GM23338 (cell line): ENCODE results near the gene SYCP2. TPM values are rescaled to one million over a fixed set of nuclear protein-coding genes. Genes with fewer than 3 reads are reported as not detected.

ENCODE experiments used
- ATAC-seq: fragments of 200-7000 bp; cut with Tn5 transposase; 3 replicates; pipeline ENCODE4 v1.9.1; 2020
- DNase-seq: peaks from one replicate; pipeline ENCODE4 v3.0.0-alpha.2; 2015; ENCODE audit warnings: low spot score
- H2AFZ ChIP-seq: fragments of 200-600 bp; sonication (generic); 2 replicates; pipeline ENCODE4 v1.8.0; 2016; ENCODE audit warnings: antibody characterized with exemption, mild to moderate bottlenecking, moderate library complexity
- H3F3A ChIP-seq: fragments of 200-600 bp; sonication (generic); replicated peaks from 2 replicates; pipeline ENCODE4 v1.8.0; 2017; ENCODE audit warnings: antibody characterized with exemption, mixed run types, low read depth
- H3K27ac ChIP-seq: fragments of 200-600 bp; sonication (generic); 2 replicates; pipeline ENCODE4 v1.6.1; 2016; ENCODE audit warnings: low read depth
- H3K27me3 ChIP-seq: fragments of 200-600 bp; sonication (generic); 2 replicates; pipeline ENCODE4 v1.8.0; 2016; ENCODE audit warnings: mild to moderate bottlenecking, mixed run types, moderate library complexity; ENCODE audit not compliant: insufficient read depth
- H3K36me3 ChIP-seq: fragments of 200-600 bp; sonication (generic); 2 replicates; pipeline ENCODE4 v1.8.0; 2016; ENCODE audit warnings: mild to moderate bottlenecking; ENCODE audit not compliant: insufficient read depth
- H3K4me1 ChIP-seq: fragments of 200-600 bp; sonication (generic); 2 replicates; pipeline ENCODE4 v1.8.0; 2016; ENCODE audit warnings: mild to moderate bottlenecking, moderate library complexity; ENCODE audit not compliant: insufficient read depth
- H3K4me2 ChIP-seq: fragments of 200-600 bp; sonication (generic); 2 replicates; pipeline ENCODE4 v1.7.1; 2017; ENCODE audit warnings: mixed run types
- H3K4me3 ChIP-seq: fragments of 200-600 bp; sonication (generic); 2 replicates; pipeline ENCODE4 v1.6.1; 2016; ENCODE audit warnings: mixed run types
- H3K79me2 ChIP-seq: fragments of 200-600 bp; sonication (generic); replicated peaks from 2 replicates; pipeline ENCODE4 v1.8.0; 2017; ENCODE audit warnings: mild to moderate bottlenecking; ENCODE audit not compliant: insufficient read depth
- H3K9me2 ChIP-seq: fragments of 200-600 bp; sonication (generic); 2 replicates; pipeline ENCODE4 v1.8.0; 2017; ENCODE audit not compliant: insufficient read depth
- H4K20me1 ChIP-seq: fragments of 200-600 bp; sonication (generic); replicated peaks from 2 replicates; pipeline ENCODE4 v1.8.0; 2017; ENCODE audit warnings: mild to moderate bottlenecking; ENCODE audit not compliant: insufficient read depth
- H3K27ac Mint-ChIP-seq: 2 replicates; pipeline ENCODE4 v1.8.0; 2020; ENCODE audit warnings: inconsistent platforms, mild to moderate bottlenecking, moderate library complexity, mixed read lengths
- H3K27me3 Mint-ChIP-seq: 3 replicates; pipeline ENCODE4 v1.8.0; 2022; ENCODE audit warnings: low read depth, mild to moderate bottlenecking, moderate library complexity, mixed read lengths, inconsistent platforms; ENCODE audit not compliant: insufficient read depth, poor library complexity
- H3K36me3 Mint-ChIP-seq: 3 replicates; pipeline ENCODE4 v1.8.0; 2021; ENCODE audit warnings: low read depth, mild to moderate bottlenecking, inconsistent platforms, moderate library complexity, mixed read lengths
- H3K4me1 Mint-ChIP-seq: 3 replicates; pipeline ENCODE4 v1.8.0; 2020; ENCODE audit warnings: mild to moderate bottlenecking, inconsistent platforms, mixed read lengths
- H3K4me3 Mint-ChIP-seq: 3 replicates; pipeline ENCODE4 v1.8.0; 2021; ENCODE audit warnings: moderate library complexity, mild to moderate bottlenecking, inconsistent platforms, mixed read lengths
- H3K9me3 Mint-ChIP-seq: 3 replicates; pipeline ENCODE4 v1.8.0; 2020; ENCODE audit warnings: moderate library complexity, mild to moderate bottlenecking, inconsistent platforms, mixed read lengths
- CREB1 ChIP-seq: fragments of 250-450 bp; sonication (Bioruptor Pico); IDR thresholded peaks from 2 replicates; pipeline ENCODE4 v1.5.0; 2020; ENCODE audit warnings: low read depth, mild to moderate bottlenecking, moderate library complexity
- EZH2phosphoT487 ChIP-seq: fragments of 200-600 bp; sonication (generic); IDR thresholded peaks from one replicate; pipeline ENCODE4 v1.8.1; 2018; ENCODE audit warnings: antibody characterized with exemption; ENCODE audit not compliant: unreplicated experiment
- JUNB ChIP-seq: IDR thresholded peaks from one replicate; pipeline ENCODE4 v1.6.1; 2016; ENCODE audit warnings: antibody characterized with exemption; ENCODE audit not compliant: unreplicated experiment
- NANOG ChIP-seq: IDR thresholded peaks from 2 replicates; pipeline ENCODE4 v1.6.1; 2016; ENCODE audit warnings: antibody characterized with exemption, borderline replicate concordance
- STAT1 ChIP-seq: IDR thresholded peaks from one replicate; pipeline ENCODE4 v1.6.1; 2016; ENCODE audit warnings: antibody characterized with exemption; ENCODE audit not compliant: unreplicated experiment
- ZNF114 ChIP-seq: fragments of 250-450 bp; sonication (Bioruptor Pico); IDR thresholded peaks from 2 replicates; pipeline ENCODE4 v1.5.0; 2020; ENCODE audit warnings: mild to moderate bottlenecking, moderate library complexity
- long read RNA-seq: library from polyadenylated mRNA; unstranded; transcript quantifications from one replicate; pipeline ENCODE4 v2.0.0, GENCODE V29; 2020; ENCODE audit not compliant: unreplicated experiment
- polyA plus RNA-seq: library from polyadenylated mRNA; unstranded; fragments of >200 nt; fragmentation: Nextera tagmentation; extraction: Ambion mirVana; gene quantifications from 2 replicates; pipeline ENCODE4 v1.2.1, GENCODE V29; 2016
- total RNA-seq: library from RNA; depleted of rRNA; stranded (reverse); fragments of >200 nt; shearing (Covaris generic); gene quantifications from 2 replicates; pipeline ENCODE4 v1.2.3, GENCODE V29; 2014; rRNA removed
- TF ChIP-seq, protein P1 (sequence below), 2 experiments: fragments of 200-600 bp in 1 of 2; sonication (generic) in 1 of 2; conservative IDR thresholded peaks; 2 replicates each; pipeline versions ENCODE4 v1.5.1 to v1.6.1; 2016 to 2017; ENCODE audit warnings: antibody characterized with exemption in 2 of 2, low read depth in 2 of 2, mild to moderate bottlenecking in 2 of 2, moderate library complexity in 1 of 2
- TF ChIP-seq, protein P2 (sequence below): IDR thresholded peaks from 2 replicates; pipeline ENCODE4 v1.6.1; 2016; ENCODE audit warnings: antibody characterized with exemption
- TF ChIP-seq, protein P3 (sequence below): IDR thresholded peaks from one replicate; pipeline ENCODE4 v1.6.1; 2018; ENCODE audit warnings: antibody characterized with exemption; ENCODE audit not compliant: unreplicated experiment

The SYCP2 gene, protein sequence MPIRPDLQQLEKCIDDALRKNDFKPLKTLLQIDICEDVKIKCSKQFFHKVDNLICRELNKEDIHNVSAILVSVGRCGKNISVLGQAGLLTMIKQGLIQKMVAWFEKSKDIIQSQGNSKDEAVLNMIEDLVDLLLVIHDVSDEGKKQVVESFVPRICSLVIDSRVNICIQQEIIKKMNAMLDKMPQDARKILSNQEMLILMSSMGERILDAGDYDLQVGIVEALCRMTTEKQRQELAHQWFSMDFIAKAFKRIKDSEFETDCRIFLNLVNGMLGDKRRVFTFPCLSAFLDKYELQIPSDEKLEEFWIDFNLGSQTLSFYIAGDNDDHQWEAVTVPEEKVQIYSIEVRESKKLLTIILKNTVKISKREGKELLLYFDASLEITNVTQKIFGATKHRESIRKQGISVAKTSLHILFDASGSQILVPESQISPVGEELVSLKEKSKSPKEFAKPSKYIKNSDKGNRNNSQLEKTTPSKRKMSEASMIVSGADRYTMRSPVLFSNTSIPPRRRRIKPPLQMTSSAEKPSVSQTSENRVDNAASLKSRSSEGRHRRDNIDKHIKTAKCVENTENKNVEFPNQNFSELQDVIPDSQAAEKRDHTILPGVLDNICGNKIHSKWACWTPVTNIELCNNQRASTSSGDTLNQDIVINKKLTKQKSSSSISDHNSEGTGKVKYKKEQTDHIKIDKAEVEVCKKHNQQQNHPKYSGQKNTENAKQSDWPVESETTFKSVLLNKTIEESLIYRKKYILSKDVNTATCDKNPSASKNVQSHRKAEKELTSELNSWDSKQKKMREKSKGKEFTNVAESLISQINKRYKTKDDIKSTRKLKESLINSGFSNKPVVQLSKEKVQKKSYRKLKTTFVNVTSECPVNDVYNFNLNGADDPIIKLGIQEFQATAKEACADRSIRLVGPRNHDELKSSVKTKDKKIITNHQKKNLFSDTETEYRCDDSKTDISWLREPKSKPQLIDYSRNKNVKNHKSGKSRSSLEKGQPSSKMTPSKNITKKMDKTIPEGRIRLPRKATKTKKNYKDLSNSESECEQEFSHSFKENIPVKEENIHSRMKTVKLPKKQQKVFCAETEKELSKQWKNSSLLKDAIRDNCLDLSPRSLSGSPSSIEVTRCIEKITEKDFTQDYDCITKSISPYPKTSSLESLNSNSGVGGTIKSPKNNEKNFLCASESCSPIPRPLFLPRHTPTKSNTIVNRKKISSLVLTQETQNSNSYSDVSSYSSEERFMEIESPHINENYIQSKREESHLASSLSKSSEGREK (N-terminal part only)
- total RNA-seq = 2.1 TPM in 2 replicates
- polyA plus RNA-seq = 0.14 and 0.50 TPM in 2 replicates
- long read RNA-seq = 0 reads

DNA sequence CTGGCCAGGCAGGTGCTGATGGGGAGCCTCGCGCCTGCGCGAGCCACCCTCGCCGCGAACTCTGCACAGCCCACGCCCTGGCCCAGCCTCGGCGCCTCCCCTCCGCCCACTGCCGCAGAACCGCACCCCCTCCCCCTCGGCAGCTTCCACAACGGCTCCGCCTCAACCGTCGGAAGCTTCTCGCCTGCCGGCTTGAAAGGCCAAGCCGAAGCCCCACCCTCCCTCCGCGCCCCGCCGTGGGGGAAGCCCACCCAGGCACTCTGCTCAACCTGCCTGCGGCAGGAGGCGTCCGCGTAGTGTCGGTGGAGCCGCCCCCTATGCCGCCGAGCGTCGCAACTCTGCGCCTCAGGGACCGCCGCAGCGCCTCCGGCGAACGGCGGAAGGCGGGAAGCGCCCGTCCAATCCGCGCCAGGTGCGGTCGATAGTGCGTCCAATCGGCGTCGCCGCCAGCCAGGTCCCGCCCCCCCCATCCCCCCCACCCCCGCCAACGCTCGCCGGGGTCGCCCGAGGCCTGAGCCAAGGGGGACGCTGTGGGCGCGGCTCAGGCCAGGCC lies at the start of gene SYCP2:
TSS of gene SYCP2 (minus strand) at position 342 of the 553 bp plus-strand sequence. CDS start 11,224 bp downstream, outside the sequence.
- TF ChIP-seq NANOG (no peak), STAT1 (no peak)
- TF ChIP-seq, protein P1, sequence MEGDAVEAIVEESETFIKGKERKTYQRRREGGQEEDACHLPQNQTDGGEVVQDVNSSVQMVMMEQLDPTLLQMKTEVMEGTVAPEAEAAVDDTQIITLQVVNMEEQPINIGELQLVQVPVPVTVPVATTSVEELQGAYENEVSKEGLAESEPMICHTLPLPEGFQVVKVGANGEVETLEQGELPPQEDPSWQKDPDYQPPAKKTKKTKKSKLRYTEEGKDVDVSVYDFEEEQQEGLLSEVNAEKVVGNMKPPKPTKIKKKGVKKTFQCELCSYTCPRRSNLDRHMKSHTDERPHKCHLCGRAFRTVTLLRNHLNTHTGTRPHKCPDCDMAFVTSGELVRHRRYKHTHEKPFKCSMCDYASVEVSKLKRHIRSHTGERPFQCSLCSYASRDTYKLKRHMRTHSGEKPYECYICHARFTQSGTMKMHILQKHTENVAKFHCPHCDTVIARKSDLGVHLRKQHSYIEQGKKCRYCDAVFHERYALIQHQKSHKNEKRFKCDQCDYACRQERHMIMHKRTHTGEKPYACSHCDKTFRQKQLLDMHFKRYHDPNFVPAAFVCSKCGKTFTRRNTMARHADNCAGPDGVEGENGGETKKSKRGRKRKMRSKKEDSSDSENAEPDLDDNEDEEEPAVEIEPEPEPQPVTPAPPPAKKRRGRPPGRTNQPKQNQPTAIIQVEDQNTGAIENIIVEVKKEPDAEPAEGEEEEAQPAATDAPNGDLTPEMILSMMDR (conservative IDR thresholded peaks at IDR 0.05; ENCODE audit: low read depth in 2 of 2) = no peak
- TF ChIP-seq, protein P2, sequence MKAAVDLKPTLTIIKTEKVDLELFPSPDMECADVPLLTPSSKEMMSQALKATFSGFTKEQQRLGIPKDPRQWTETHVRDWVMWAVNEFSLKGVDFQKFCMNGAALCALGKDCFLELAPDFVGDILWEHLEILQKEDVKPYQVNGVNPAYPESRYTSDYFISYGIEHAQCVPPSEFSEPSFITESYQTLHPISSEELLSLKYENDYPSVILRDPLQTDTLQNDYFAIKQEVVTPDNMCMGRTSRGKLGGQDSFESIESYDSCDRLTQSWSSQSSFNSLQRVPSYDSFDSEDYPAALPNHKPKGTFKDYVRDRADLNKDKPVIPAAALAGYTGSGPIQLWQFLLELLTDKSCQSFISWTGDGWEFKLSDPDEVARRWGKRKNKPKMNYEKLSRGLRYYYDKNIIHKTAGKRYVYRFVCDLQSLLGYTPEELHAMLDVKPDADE = no peak
- Mint-ChIP-seq H3K27ac (no peak within 1 kb of the TSS), H3K9me3 (peaks cover 8% of the 10 kb centered on the region), H3K36me3 (peaks cover 2% of the 10 kb centered on the region; the same call in 1 of the 3 replicates), H3K4me3 (peak within 1 kb of the TSS; percentile 65), H3K4me1 (peaks cover 10% of the 10 kb centered on the region), H3K27me3 (peaks cover 23% of the 10 kb centered on the region)
- no peaks in the 10 kb centered on the region for H3F3A ChIP-seq
- H3K4me2 ChIP-seq = peak within 1 kb of the TSS; percentile 82
- DNase-seq = peak; percentile 58
- H3K9me2 ChIP-seq = no peaks in the 10 kb centered on the region
- H3K4me3 ChIP-seq = peak within 1 kb of the TSS; percentile 51
- no peak within 1 kb of the TSS for H3K27ac ChIP-seq
- H3K27me3 ChIP-seq = peaks cover 71% of the 10 kb centered on the region
- peak within 1 kb of the TSS; percentile 97 for H2AFZ ChIP-seq
- no peaks in the 10 kb centered on the region for H3K79me2 ChIP-seq
- ATAC-seq = no peak; the same call in 1 of the 3 replicates
- H3K36me3 ChIP-seq = no peaks in the 10 kb centered on the region
- peaks cover 11% of the 10 kb centered on the region; the same call in 1 of the 2 replicates for H4K20me1 ChIP-seq
- H3K4me1 ChIP-seq = no peaks in the 10 kb centered on the region; the same call in 1 of the 2 replicates

DNA sequence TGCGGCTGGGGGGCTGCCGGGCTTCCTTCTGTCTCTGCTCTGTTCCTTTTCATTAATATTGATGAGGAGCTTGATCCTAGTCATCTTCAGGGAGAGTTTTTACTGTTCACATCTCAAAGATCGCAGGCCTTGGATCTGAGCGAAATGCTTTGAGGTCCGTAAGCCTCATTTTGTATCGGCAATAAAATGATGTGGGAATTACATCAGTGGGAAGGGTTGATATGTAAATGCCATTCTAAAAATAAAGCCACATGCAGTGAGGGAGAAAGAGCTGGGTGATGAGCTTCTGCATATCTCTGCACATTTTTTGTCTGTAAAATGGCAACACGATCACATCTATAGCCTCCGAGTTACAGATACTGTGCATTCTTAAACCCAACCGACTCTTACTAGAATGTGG lies 49.6 kb upstream of the SYCP2 start:
- Mint-ChIP-seq H3K4me3 (no peak overlapping the region), H3K4me1 (peaks cover 4% of the 10 kb centered on the region; the same call in 1 of the 3 replicates), H3K27ac (no peak overlapping the region), H3K36me3 (no peaks in the 10 kb centered on the region), H3K9me3 (no peaks in the 10 kb centered on the region), H3K27me3 (peaks cover 5% of the 10 kb centered on the region)
- H3K4me3 ChIP-seq = no peak overlapping the region
- H3K79me2 ChIP-seq = no peaks in the 10 kb centered on the region
- H3K4me1 ChIP-seq = no peaks in the 10 kb centered on the region
- no peaks in the 10 kb centered on the region for H3K27me3 ChIP-seq
- ATAC-seq = no peak
- no peak overlapping the region for H2AFZ ChIP-seq
- DNase-seq = no peak
- H3K36me3 ChIP-seq = no peaks in the 10 kb centered on the region
- H3K9me2 ChIP-seq = no peaks in the 10 kb centered on the region
- H3K27ac ChIP-seq = no peak overlapping the region
- no peaks in the 10 kb centered on the region for H3F3A ChIP-seq
- no peak overlapping the region for H3K4me2 ChIP-seq
- H4K20me1 ChIP-seq = no peaks in the 10 kb centered on the region
- TF ChIP-seq CREB1 (CRISPR knock-in tag) (no peak), EZH2phosphoT487 (no peak), ZNF114 (CRISPR knock-in tag) (no peak), JUNB (no peak)
- TF ChIP-seq, protein P1 (conservative IDR thresholded peaks at IDR 0.05; ENCODE audit: low read depth in 2 of 2) = no peak
- TF ChIP-seq, protein P3, sequence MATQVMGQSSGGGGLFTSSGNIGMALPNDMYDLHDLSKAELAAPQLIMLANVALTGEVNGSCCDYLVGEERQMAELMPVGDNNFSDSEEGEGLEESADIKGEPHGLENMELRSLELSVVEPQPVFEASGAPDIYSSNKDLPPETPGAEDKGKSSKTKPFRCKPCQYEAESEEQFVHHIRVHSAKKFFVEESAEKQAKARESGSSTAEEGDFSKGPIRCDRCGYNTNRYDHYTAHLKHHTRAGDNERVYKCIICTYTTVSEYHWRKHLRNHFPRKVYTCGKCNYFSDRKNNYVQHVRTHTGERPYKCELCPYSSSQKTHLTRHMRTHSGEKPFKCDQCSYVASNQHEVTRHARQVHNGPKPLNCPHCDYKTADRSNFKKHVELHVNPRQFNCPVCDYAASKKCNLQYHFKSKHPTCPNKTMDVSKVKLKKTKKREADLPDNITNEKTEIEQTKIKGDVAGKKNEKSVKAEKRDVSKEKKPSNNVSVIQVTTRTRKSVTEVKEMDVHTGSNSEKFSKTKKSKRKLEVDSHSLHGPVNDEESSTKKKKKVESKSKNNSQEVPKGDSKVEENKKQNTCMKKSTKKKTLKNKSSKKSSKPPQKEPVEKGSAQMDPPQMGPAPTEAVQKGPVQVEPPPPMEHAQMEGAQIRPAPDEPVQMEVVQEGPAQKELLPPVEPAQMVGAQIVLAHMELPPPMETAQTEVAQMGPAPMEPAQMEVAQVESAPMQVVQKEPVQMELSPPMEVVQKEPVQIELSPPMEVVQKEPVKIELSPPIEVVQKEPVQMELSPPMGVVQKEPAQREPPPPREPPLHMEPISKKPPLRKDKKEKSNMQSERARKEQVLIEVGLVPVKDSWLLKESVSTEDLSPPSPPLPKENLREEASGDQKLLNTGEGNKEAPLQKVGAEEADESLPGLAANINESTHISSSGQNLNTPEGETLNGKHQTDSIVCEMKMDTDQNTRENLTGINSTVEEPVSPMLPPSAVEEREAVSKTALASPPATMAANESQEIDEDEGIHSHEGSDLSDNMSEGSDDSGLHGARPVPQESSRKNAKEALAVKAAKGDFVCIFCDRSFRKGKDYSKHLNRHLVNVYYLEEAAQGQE = no peak
